H1 (cell line): ENCODE measurements around the gene ZBTB8B. TPM values are rescaled to one million over a fixed set of nuclear protein-coding genes. Genes with fewer than 3 reads are reported as not detected.

Source experiments
- CHD7 ChIP-seq: fragments of 300-600 bp; sonication (generic); IDR thresholded peaks from 2 replicates; pipeline ENCODE4 v1.7.1; 2012; ENCODE audit warnings: low read length, moderate library complexity, mild to moderate bottlenecking, inconsistent platforms; ENCODE audit not compliant: insufficient replicate concordance
- polyA plus RNA-seq, 7 experiments: library from polyadenylated mRNA; depleted of rRNA in 3 of 7; stranded (reverse) in 5 of 7; unstranded in 2 of 7; fragments of >200 nt in 5 of 7; fragments of 200-250 nt in 2 of 7; gene quantifications; 1 replicate in 5 of 7; 2 replicates in 1 of 7; 4 replicates in 1 of 7; pipeline versions ENCODE4 v1.2.1 to v1.2.3, GENCODE V29; 2011 to 2013; ENCODE audit warnings: missing spikeins in 2 of 7, mixed read lengths in 2 of 7
- total RNA-seq: library from RNA; stranded (reverse); fragmentation: NEBNext Ultra II Directional; extraction: Animal tissue kit (Norgen Biotek cat#: 25700); gene quantifications from 2 replicates; pipeline ENCODE4 v1.2.1, GENCODE V29; 2021
- TF ChIP-seq, protein P1 (sequence below): IDR thresholded peaks from 2 replicates; pipeline ENCODE4 v1.6.1; 2012; ENCODE audit warnings: low read length, inconsistent platforms

The ZBTB8B gene
- total and polyA plus RNA-seq, 2 of the 8 experiments (the other 6 are each of a cell fraction or from before 2014, with no cell fraction given): 1.3 to 3.7 TPM

- no peak for TF ChIP-seq CHD7
- TF ChIP-seq, protein P1, sequence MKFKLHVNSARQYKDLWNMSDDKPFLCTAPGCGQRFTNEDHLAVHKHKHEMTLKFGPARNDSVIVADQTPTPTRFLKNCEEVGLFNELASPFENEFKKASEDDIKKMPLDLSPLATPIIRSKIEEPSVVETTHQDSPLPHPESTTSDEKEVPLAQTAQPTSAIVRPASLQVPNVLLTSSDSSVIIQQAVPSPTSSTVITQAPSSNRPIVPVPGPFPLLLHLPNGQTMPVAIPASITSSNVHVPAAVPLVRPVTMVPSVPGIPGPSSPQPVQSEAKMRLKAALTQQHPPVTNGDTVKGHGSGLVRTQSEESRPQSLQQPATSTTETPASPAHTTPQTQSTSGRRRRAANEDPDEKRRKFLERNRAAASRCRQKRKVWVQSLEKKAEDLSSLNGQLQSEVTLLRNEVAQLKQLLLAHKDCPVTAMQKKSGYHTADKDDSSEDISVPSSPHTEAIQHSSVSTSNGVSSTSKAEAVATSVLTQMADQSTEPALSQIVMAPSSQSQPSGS: no peak
Measured at GRCh38 chr1:32466761-32467160, 1.9 kb downstream of the ZBTB8B start (continued).
